Measurements from ENCODE around the gene AHDC1.
"Not testable (repeated sequence)": the region's sequence is repeated elsewhere in the genome, so short reads cannot be mapped to it uniquely, and the experiment has no call there.

Gene AHDC1

GRCh38 chr1:27603681-27604578, at the start of gene AHDC1:
Gene AHDC1 (minus strand): TSS chr1:27604144. CDS start chr1:27552115, 52,029 bp downstream.
- peak; percentile 80 to 83 (median 81) for DNase-seq (ENCODE audit: low read depth in 3 of 3)

- no peak for DNase-seq (ENCODE audit: low read depth in 3 of 3)
These were observed 48.3 kb upstream of the AHDC1 start for GRCh38 chr1:27652111-27652864.

- DNase-seq (ENCODE audit: low read depth in 3 of 3): no peak
These were observed 46.7 kb upstream of the AHDC1 start for GRCh38 chr1:27650539-27651175.

- DNase-seq (ENCODE audit: low read depth in 3 of 3): no peak
These were observed 46.2 kb upstream of the AHDC1 start for GRCh38 chr1:27650171-27650538.

GRCh38 chr1:27649306-27649635, 45.3 kb upstream of the AHDC1 start:
- no peak for DNase-seq (ENCODE audit: low read depth in 3 of 3)

DNA sequence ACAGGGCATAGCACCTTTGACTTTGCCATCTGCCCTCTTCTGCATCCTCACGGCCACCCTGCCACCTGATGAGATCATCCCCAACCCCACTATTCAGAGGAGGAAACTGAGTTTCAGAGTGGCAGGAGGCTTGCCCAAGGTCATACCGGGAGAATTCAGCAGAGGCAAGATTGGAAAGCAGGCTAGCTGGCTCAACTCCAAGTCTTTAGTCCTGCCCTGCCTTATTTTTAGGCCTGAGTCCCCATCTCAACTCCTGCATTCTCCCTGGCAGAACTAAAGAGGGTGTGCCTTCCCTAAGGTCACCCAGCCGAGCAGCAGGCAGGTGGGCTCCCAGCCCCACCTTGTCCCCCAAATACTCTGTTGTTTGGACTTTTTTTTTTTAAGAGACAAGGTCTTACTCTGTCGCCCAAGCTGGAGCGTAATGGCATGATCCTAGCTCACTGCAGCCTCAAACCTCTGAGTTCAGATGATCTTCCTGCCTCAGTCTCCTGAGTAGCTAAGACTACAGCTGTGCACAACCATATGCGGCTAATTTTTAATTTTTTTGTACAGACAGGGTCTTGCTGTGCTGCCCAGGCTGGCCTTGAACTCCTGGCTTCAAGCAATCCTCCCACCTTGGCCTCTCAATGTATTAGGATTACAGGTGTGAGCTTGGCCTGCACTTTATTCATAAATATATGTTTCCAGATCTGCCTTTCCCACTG, 44.8 kb upstream of the AHDC1 start:
- DNase-seq (ENCODE audit: low read depth in 3 of 3): no peak

DNA sequence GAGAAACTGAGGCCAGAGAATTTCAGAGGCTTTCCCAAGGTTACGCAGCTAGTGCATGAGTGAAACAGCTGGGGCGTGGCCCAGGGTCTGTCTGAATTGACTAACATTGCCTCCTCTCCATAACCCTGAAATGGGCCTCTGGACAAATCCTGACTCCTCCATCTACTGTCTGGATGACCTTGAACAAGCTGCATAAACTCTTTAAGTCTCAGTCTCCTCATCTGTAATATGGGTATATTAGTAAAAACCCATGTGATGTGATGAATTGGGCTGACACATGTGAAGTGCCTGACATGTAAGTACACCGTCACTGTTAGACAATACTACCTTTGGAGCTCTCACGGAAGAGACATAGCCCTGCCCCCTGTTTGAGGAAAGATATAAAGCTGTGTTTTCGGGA, 43.4 kb upstream of the AHDC1 start:
- no peak for DNase-seq (ENCODE audit: low read depth in 3 of 3)

- no peak for DNase-seq (ENCODE audit: low read depth in 3 of 3)
These were observed 42.7 kb upstream of the AHDC1 start for GRCh38 chr1:27646676-27647075.

- no peak for DNase-seq (ENCODE audit: low read depth in 3 of 3)
These were observed 41.1 kb upstream of the AHDC1 start for GRCh38 chr1:27645071-27645415.

DNA sequence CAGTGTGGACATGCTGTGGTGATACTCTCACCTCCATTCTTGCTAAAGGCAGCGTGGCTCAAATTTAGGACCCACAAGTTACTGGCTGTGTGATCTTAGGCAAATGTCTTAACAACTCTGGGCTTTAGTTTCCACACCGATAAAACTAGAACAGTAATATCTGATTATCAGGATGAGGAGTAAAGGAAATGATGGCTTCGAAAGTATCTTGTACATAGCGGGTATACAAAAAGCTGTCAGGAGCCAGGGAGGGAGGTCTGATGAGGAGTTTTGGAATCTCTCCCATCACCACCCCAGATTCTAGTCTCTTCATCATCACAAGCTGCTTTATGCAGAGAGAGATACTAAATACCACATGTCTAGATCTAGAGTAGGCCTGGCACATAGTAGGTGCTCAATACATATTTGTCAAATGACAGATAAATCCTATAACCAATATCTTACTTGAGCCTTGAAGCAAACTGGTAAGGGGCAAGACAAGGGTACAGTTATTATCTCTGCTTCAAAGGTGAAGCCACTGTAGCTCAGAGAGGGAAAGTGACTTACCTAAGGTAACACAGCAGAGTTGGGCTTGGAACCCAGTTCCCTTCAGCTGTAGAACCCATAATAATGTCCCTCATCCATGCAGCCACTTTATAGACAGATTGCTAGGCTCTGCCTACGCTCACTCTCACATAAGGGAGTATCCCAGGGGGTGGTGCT, 40.6 kb upstream of the AHDC1 start:
- DNase-seq (ENCODE audit: low read depth in 3 of 3): no peak

DNA sequence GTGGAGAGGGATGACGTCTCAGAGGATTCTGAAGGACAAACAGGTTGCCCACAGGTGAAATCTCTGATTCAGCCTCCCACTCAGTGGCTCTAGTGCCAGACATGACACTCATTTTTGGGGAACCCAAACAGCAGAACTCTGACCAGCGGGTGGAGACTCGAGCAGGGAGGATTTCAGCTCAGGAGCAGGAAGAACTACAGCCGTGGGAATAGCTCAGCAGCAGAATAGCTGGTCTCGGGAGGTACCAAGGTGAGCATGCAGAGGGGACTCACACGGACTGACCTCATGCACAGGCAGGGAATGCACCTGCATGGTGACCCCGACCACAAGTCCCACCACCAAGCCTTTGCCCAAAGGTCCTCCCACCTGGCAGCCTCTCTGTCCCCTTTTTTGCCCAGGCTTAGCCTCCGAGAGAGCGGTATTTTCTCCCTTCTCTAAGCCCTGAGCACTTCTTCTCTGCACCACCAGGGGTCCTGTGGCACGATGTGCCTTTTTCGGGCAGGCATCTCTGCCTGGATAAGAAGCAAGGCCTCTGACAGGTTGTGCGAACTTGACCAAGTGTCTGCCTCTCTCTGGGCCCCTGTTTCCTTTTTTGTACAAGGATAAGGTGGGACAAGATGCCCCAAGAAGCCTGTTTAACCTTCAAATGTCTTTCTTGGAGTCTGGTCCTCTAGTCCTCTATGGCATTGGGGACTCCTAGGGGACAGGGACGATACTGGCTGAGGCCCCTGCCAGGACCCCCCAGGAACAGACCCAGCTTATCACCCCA, 39.8 kb upstream of the AHDC1 start:
- DNase-seq (ENCODE audit: low read depth in 3 of 3): peak; percentile 40 to 58 (median 47)

DNA sequence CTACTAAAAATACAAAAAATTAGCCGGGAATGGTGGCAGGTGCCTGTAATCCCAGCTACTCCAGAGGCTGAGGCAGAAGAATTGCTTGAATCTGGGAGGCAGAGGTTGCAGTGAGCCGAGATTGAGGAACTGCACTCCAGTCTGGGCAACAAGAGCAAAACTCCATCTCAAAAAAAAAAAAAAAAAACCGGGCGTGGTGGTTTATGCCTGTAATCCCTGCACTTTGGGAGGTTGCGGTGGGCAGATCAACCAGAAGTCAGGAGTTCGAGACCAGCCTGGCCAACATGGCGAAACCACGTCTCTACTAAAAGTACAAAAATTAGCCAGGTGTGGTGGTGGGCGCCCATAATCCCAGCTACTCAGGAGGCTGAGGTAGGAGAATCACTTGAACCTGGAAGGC, 36.6 kb upstream of the AHDC1 start:
- DNase-seq (ENCODE audit: low read depth in 3 of 3): not testable (repeated sequence)

DNA sequence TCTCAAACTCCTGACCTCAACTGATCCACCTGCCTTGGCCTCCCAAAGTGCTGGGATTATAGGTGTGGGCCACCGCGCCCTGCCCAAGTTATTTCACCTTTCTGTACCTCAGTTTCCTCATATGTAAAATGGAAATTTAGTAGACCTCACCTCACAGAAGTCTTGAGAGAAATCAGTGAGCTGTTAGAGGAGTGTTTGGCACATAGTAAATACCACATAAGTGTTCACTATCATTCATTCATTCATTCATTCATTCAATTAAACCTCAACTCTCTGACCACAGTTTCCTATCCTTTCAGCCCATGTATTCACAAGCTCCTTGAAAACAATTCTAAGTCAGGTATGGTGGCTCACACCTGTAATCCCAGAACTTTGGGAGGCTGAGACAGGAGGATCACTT, 34.9 kb upstream of the AHDC1 start:
- DNase-seq (ENCODE audit: low read depth in 3 of 3): no peak

DNA sequence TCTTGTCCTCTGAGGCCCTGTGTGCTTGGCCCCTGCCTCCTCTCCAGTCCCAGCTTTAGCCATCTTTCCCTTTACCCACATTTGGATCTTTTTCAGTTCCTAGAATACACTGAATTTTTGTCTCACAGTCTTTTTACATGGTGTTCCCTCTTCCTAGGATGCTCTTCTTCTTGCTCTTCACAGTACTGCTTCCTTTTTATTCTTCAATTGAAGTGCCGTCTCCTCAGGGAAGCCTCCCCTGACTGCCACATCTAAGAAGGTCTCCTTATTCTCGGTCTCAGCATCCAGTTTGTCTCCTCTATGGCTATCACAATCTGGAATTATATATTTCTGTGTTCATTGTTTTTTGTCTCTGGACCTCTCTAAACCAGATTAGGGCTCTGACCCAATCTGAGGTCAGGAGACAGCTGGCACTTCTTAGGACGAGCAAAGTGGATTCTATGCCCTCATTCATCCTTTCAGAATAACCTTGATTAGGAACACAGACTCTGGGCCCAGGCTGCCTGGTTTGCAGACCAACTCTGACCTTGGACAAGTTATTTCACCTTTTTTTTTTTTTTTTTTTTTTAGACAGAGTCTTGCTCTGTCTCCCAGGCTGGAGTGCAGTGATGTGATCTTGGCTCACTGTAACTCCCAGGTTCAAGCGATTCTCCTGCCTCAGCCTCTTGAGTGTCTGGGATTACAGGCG, 34.2 kb upstream of the AHDC1 start:
- DNase-seq (ENCODE audit: low read depth in 3 of 3): no peak

- no peak for DNase-seq (ENCODE audit: low read depth in 3 of 3)
These were observed 31.6 kb upstream of the AHDC1 start for GRCh38 chr1:27635396-27636142.

DNA sequence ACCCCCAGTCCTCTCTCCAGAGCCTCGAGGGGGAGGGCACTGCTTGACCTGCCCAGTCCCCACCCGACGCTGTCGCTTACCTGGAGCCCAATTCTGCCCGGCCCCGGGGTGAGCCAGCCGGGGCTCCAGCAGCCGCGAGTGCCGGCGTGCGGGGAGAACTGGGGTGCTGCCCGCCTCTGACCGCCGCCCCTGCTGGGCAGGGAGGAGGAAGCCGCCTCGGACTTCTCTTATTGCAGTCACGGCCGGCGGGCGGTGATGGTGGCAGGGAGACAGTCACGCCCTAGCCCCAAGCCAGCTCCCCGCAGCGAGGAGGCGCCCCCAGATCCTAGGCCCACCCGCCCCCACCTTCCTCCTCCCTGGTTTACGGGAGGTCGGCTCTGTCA, 31.0 kb upstream of the AHDC1 start, which contains the start of gene FGR:
Gene FGR, minus strand, starts transcription at position 201 of the 383 bp plus-strand sequence. CDS start 11,269 bp downstream, outside the sequence.
- DNase-seq (ENCODE audit: low read depth in 3 of 3): no peak

GRCh38 chr1:27634177-27634984, 30.4 kb upstream of the AHDC1 start:
- peak in 1 of 3 experiments; percentile 33 for DNase-seq (ENCODE audit: low read depth in 3 of 3)

DNA sequence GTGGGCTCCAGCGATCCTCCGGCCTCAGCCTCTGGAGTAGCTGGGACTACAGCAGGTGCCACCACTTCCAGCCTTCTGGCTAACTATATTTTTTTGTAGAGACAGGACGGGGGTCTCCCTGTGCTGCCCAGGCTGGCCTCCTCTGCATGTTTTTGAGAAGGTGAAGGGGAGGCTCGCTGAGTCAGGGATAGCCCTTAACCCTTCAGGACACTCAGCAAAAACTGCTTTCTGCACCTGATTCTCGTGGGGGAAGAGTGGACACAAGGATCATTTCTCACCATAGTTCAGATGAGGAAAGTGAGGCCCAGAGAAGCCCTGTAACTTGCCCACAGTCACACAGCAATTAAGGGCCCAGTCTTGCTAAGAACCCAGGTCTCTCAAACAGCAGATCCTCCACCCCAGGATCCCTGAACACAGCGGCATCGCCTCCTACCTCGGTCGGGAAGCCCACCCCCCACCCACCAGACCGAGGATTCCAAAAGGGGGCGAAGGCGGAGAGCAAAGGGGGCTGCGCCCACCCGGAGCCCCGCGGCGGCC, 29.8 kb upstream of the AHDC1 start:
- DNase-seq (ENCODE audit: low read depth in 3 of 3): no peak
